ENCODE measurements around the gene DGKG.

DGKG gene

GRCh38 chr3:186318135-186318534 is 43.9 kb downstream of the DGKG start:
- no peak overlapping the region for H2AK5ac ChIP-seq (ENCODE audit: low read length)
- H3K27ac ChIP-seq (ENCODE audit: low read depth, low read length) = no peak overlapping the region
- H3K9ac ChIP-seq (ENCODE audit: low read length) = no peak overlapping the region
- H3K18ac ChIP-seq (ENCODE audit: low read length) = no peak overlapping the region
- no peak for DNase-seq
- no peak overlapping the region for H2AFZ ChIP-seq (ENCODE audit: insufficient read depth, low read length, poor library complexity)
- H4K12ac ChIP-seq (ENCODE audit: low read depth, low read length) = no peak overlapping the region
- no peaks in the 10 kb centered on the region for H3K27me3 ChIP-seq (ENCODE audit: insufficient read depth, low read length)
- no peaks in the 10 kb centered on the region for H3K36me3 ChIP-seq (ENCODE audit: control insufficient read depth in 1 of 2, insufficient read depth in 2 of 2, low read length in 2 of 2)
- H3K4me3 ChIP-seq (ENCODE audit: low read depth, low read length) = no peak overlapping the region
- H2BK12ac ChIP-seq (ENCODE audit: low read length) = no peak overlapping the region
- no peak overlapping the region for H4K91ac ChIP-seq (ENCODE audit: low read depth, low read length)
- H2BK5ac ChIP-seq (ENCODE audit: low read depth, low read length, poor library complexity) = no peak overlapping the region
- H3K4me1 ChIP-seq (ENCODE audit: control insufficient read depth in 1 of 2, insufficient read depth in 2 of 2, low read length in 2 of 2) = peaks cover 0 to 2% of the 10 kb centered on the region in 2 experiments
- no peaks in the 10 kb centered on the region for H3K9me3 ChIP-seq (ENCODE audit: insufficient read depth, low read depth, low read length)
- no peaks in the 10 kb centered on the region for H3K79me1 ChIP-seq (ENCODE audit: low read length)
- no peak overlapping the region for H3K4ac ChIP-seq (ENCODE audit: low read depth, low read length)
- no peak overlapping the region for H3K4me2 ChIP-seq (ENCODE audit: low read length)
- no peak overlapping the region for H3K14ac ChIP-seq (ENCODE audit: low read length)
- no peak overlapping the region for H3K23ac ChIP-seq (ENCODE audit: low read length)
- H4K8ac ChIP-seq (ENCODE audit: low read depth, low read length) = no peak overlapping the region
- no peaks in the 10 kb centered on the region for H3K79me2 ChIP-seq (ENCODE audit: control insufficient read depth, insufficient read depth, low read length, poor library complexity)
- H2BK120ac ChIP-seq (ENCODE audit: insufficient read depth, low read length, poor library complexity) = no peak overlapping the region
- WGBS (ENCODE audit: extremely low coverage, insufficient coverage, insufficient read length) = no CpG with 5 or more reads among the region's 4 CpGs

- Histone ChIP-seq H3K14ac (ENCODE audit: low read length) (no peak overlapping the region), H3K27me3 (ENCODE audit: insufficient read depth, low read length) (no peaks in the 10 kb centered on the region), H2BK120ac (ENCODE audit: insufficient read depth, low read length, poor library complexity) (no peak overlapping the region), H3K79me2 (ENCODE audit: control insufficient read depth, insufficient read depth, low read length, poor library complexity) (no peaks in the 10 kb centered on the region), H4K8ac (ENCODE audit: low read depth, low read length) (no peak overlapping the region), H3K9me3 (ENCODE audit: insufficient read depth, low read depth, low read length) (no peaks in the 10 kb centered on the region), H3K9ac (ENCODE audit: low read length) (no peak overlapping the region), H3K27ac (ENCODE audit: low read depth, low read length) (no peak overlapping the region), H3K36me3 (ENCODE audit: control insufficient read depth in 1 of 2, insufficient read depth in 2 of 2, low read length in 2 of 2) (no peaks in the 10 kb centered on the region), H3K18ac (ENCODE audit: low read length) (no peak overlapping the region), H3K4me3 (ENCODE audit: low read depth, low read length) (no peak overlapping the region), H3K79me1 (ENCODE audit: low read length) (no peaks in the 10 kb centered on the region), H3K4ac (ENCODE audit: low read depth, low read length) (no peak overlapping the region), H4K12ac (ENCODE audit: low read depth, low read length) (no peak overlapping the region), H3K4me1 (ENCODE audit: control insufficient read depth in 1 of 2, insufficient read depth in 2 of 2, low read length in 2 of 2) (peaks cover 0 to 2% of the 10 kb centered on the region in 2 experiments), H3K23ac (ENCODE audit: low read length) (no peak overlapping the region), H3K4me2 (ENCODE audit: low read length) (no peak overlapping the region), H2AK5ac (ENCODE audit: low read length) (no peak overlapping the region), H4K91ac (ENCODE audit: low read depth, low read length) (no peak overlapping the region), H2BK5ac (ENCODE audit: low read depth, low read length, poor library complexity) (no peak overlapping the region), H2AFZ (ENCODE audit: insufficient read depth, low read length, poor library complexity) (no peak overlapping the region), H2BK12ac (ENCODE audit: low read length) (no peak overlapping the region)
- WGBS (ENCODE audit: extremely low coverage, insufficient coverage, insufficient read length) = no CpG with 5 or more reads among the region's 7 CpGs
- DNase-seq = no peak
Observed at GRCh38 chr3:186317478-186317877, 44.6 kb downstream of the DGKG start.

GRCh38 chr3:186316666-186317260 is 45.3 kb downstream of the DGKG start:
- Histone ChIP-seq H3K79me2 (ENCODE audit: control insufficient read depth, insufficient read depth, low read length, poor library complexity) (no peaks in the 10 kb centered on the region), H2BK120ac (ENCODE audit: insufficient read depth, low read length, poor library complexity) (no peak overlapping the region), H3K14ac (ENCODE audit: low read length) (no peak overlapping the region), H3K27ac (ENCODE audit: low read depth, low read length) (no peak overlapping the region), H3K18ac (ENCODE audit: low read length) (no peak overlapping the region), H2AK5ac (ENCODE audit: low read length) (no peak overlapping the region), H3K27me3 (ENCODE audit: insufficient read depth, low read length) (no peaks in the 10 kb centered on the region), H4K91ac (ENCODE audit: low read depth, low read length) (no peak overlapping the region), H3K9ac (ENCODE audit: low read length) (no peak overlapping the region), H3K9me3 (ENCODE audit: insufficient read depth, low read depth, low read length) (no peaks in the 10 kb centered on the region), H3K36me3 (ENCODE audit: control insufficient read depth in 1 of 2, insufficient read depth in 2 of 2, low read length in 2 of 2) (no peaks in the 10 kb centered on the region), H4K8ac (ENCODE audit: low read depth, low read length) (no peak overlapping the region), H3K4me3 (ENCODE audit: low read depth, low read length) (no peak overlapping the region), H2AFZ (ENCODE audit: insufficient read depth, low read length, poor library complexity) (no peak overlapping the region), H3K79me1 (ENCODE audit: low read length) (no peaks in the 10 kb centered on the region), H2BK12ac (ENCODE audit: low read length) (no peak overlapping the region), H3K23ac (ENCODE audit: low read length) (no peak overlapping the region), H3K4ac (ENCODE audit: low read depth, low read length) (no peak overlapping the region), H3K4me2 (ENCODE audit: low read length) (no peak overlapping the region), H3K4me1 (ENCODE audit: control insufficient read depth in 1 of 2, insufficient read depth in 2 of 2, low read length in 2 of 2) (peaks cover 0 to 2% of the 10 kb centered on the region in 2 experiments), H4K12ac (ENCODE audit: low read depth, low read length) (no peak overlapping the region), H2BK5ac (ENCODE audit: low read depth, low read length, poor library complexity) (no peak overlapping the region)
- no CpG with 5 or more reads among the region's 9 CpGs for WGBS (ENCODE audit: extremely low coverage, insufficient coverage, insufficient read length)
- no peak for DNase-seq

GRCh38 chr3:186315581-186316354 is 46.3 kb downstream of the DGKG start:
- Histone ChIP-seq H2AK5ac (ENCODE audit: low read length) (no peak overlapping the region), H2BK12ac (ENCODE audit: low read length) (no peak overlapping the region), H3K14ac (ENCODE audit: low read length) (no peak overlapping the region), H3K27ac (ENCODE audit: low read depth, low read length) (no peak overlapping the region), H2BK120ac (ENCODE audit: insufficient read depth, low read length, poor library complexity) (no peak overlapping the region), H3K4me2 (ENCODE audit: low read length) (no peak overlapping the region), H3K4ac (ENCODE audit: low read depth, low read length) (no peak overlapping the region), H3K4me1 (ENCODE audit: control insufficient read depth in 1 of 2, insufficient read depth in 2 of 2, low read length in 2 of 2) (peaks cover 0 to 1% of the 10 kb centered on the region in 2 experiments), H3K79me2 (ENCODE audit: control insufficient read depth, insufficient read depth, low read length, poor library complexity) (no peaks in the 10 kb centered on the region), H3K9ac (ENCODE audit: low read length) (no peak overlapping the region), H3K36me3 (ENCODE audit: control insufficient read depth in 1 of 2, insufficient read depth in 2 of 2, low read length in 2 of 2) (no peaks in the 10 kb centered on the region), H4K12ac (ENCODE audit: low read depth, low read length) (no peak overlapping the region), H3K18ac (ENCODE audit: low read length) (no peak overlapping the region), H2BK5ac (ENCODE audit: low read depth, low read length, poor library complexity) (no peak overlapping the region), H3K9me3 (ENCODE audit: insufficient read depth, low read depth, low read length) (no peaks in the 10 kb centered on the region), H2AFZ (ENCODE audit: insufficient read depth, low read length, poor library complexity) (no peak overlapping the region), H3K23ac (ENCODE audit: low read length) (no peak overlapping the region), H3K27me3 (ENCODE audit: insufficient read depth, low read length) (no peaks in the 10 kb centered on the region), H4K8ac (ENCODE audit: low read depth, low read length) (no peak overlapping the region), H3K4me3 (ENCODE audit: low read depth, low read length) (no peak overlapping the region), H3K79me1 (ENCODE audit: low read length) (no peaks in the 10 kb centered on the region), H4K91ac (ENCODE audit: low read depth, low read length) (no peak overlapping the region)
- WGBS (ENCODE audit: extremely low coverage, insufficient coverage, insufficient read length) = no CpG with 5 or more reads among the region's 5 CpGs
- no peak for DNase-seq
